Dendritic cell treated with granulocyte-macrophage colony-stimulating factor and Interleukin-4, amounts not matched to agents 40 ng/mL and 50 ng/mL, for 4 days (primary cell): ENCODE results near the gene ZDHHC20.

Experiments
- H3K27ac Mint-ChIP-seq: one replicate; pipeline ENCODE4 v1.8.0; 2022; ENCODE audit warnings: mild to moderate bottlenecking, mixed read lengths
- H3K27me3 Mint-ChIP-seq: one replicate; pipeline ENCODE4 v1.8.0; 2022; ENCODE audit warnings: mild to moderate bottlenecking, mixed read lengths
- H3K36me3 Mint-ChIP-seq: one replicate; pipeline ENCODE4 v1.8.0; 2022; ENCODE audit warnings: low read depth, mixed read lengths
- H3K4me1 Mint-ChIP-seq: one replicate; pipeline ENCODE4 v1.8.0; 2022; ENCODE audit warnings: low read depth, mixed read lengths
- H3K4me3 Mint-ChIP-seq: one replicate; pipeline ENCODE4 v1.8.0; 2022; ENCODE audit warnings: mild to moderate bottlenecking, moderate library complexity, mixed read lengths
- H3K9me3 Mint-ChIP-seq: one replicate; pipeline ENCODE4 v1.8.0; 2022; ENCODE audit warnings: mixed read lengths
- intact Hi-C: fragments of 100-400 bp; cut with micrococcal nuclease; formaldehyde crosslinking; loops from one replicate; pipeline ENCODE4 v1.15.0; 2022

Gene ZDHHC20

DNA sequence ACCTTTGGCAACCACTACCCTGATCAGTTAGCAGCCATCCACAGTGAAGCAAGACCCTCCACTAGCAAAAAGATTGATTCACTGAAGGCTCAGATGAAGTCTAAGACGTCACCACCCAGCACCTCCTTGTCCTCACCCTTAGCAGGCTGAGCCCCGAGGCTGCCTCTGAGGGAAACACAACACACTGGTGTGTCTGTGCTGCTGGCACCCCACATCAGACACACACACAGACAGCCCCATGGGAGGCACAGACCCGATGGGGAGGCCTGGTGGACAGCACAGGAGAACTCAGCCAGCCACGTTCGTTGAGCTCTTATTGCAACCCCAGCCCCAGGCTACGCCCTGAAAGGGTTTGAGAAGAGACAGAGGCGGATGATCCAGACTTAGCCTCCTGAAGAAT, 94.7 kb downstream of the ZDHHC20 start:
- Mint-ChIP-seq H3K36me3 (no peaks in the 10 kb centered on the region), H3K9me3 (no peaks in the 10 kb centered on the region), H3K27ac (no peak overlapping the region), H3K4me3 (no peak overlapping the region), H3K4me1 (no peaks in the 10 kb centered on the region), H3K27me3 (no peaks in the 10 kb centered on the region)
- intact Hi-C loops, result no loop called here

- Mint-ChIP-seq H3K4me1 (no peaks in the 10 kb centered on the region), H3K27me3 (no peaks in the 10 kb centered on the region), H3K9me3 (no peaks in the 10 kb centered on the region), H3K27ac (no peak overlapping the region), H3K4me3 (no peak overlapping the region), H3K36me3 (no peaks in the 10 kb centered on the region)
- intact Hi-C loops, result no loop called here
Observed at GRCh38 chr13:21362741-21363140, 96.4 kb downstream of the ZDHHC20 start.

- H3K36me3 Mint-ChIP-seq, result no peaks in the 10 kb centered on the region
- H3K4me3 Mint-ChIP-seq, result no peak overlapping the region
- H3K9me3 Mint-ChIP-seq, result no peaks in the 10 kb centered on the region
- no peaks in the 10 kb centered on the region for H3K4me1 Mint-ChIP-seq
- no peak overlapping the region for H3K27ac Mint-ChIP-seq
- H3K27me3 Mint-ChIP-seq, result no peaks in the 10 kb centered on the region
- intact Hi-C loops, result no loop called here
Observed at GRCh38 chr13:21361706-21362105, 97.4 kb downstream of the ZDHHC20 start.

DNA sequence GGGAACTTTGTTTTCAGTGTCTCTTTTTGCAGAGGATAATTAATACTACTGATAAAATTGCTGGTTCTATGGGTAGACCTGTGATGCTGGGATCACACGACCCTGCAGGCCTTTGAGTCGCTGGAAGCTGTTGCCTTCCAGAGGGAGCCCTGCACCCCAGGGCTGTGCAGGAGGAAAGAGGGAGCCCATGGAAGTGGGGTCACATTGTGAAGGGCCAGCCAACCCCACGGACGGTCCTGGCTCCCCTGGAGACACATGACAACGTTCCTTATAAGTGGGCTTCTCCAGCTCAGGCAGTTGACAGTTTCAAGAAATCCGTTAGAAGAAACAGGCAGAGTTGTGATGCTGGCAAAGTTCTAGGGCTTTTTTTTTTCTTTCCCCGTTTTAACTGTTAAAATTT, 98.0 kb downstream of the ZDHHC20 start:
- Mint-ChIP-seq H3K4me3 (no peak overlapping the region), H3K9me3 (no peaks in the 10 kb centered on the region), H3K27ac (no peak overlapping the region), H3K4me1 (no peaks in the 10 kb centered on the region), H3K27me3 (no peaks in the 10 kb centered on the region), H3K36me3 (no peaks in the 10 kb centered on the region)
- intact Hi-C loops, result no loop called here

DNA sequence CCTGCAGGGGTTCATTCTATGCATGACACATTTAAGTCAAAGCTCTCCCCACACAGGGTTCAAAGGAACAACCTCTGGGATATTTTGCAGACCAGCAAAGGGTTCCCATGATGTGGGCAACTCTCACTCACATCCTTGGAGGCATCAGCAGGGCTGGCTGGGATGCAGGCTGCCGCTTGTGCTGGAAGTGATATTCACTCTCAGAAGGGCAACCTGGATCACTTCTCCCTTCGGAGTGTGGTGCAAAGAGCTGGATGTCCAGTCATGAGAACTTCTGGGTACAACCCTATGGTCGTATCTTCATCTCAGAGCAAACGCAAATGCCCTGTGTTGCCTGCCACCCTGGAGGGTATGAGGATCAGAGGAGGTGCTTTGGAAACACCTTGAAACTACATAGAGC, 98.6 kb downstream of the ZDHHC20 start:
- Mint-ChIP-seq H3K4me1 (no peaks in the 10 kb centered on the region), H3K9me3 (no peaks in the 10 kb centered on the region), H3K27me3 (no peaks in the 10 kb centered on the region), H3K27ac (no peak overlapping the region), H3K4me3 (no peak overlapping the region), H3K36me3 (no peaks in the 10 kb centered on the region)
- intact Hi-C loops, result no loop called here

DNA sequence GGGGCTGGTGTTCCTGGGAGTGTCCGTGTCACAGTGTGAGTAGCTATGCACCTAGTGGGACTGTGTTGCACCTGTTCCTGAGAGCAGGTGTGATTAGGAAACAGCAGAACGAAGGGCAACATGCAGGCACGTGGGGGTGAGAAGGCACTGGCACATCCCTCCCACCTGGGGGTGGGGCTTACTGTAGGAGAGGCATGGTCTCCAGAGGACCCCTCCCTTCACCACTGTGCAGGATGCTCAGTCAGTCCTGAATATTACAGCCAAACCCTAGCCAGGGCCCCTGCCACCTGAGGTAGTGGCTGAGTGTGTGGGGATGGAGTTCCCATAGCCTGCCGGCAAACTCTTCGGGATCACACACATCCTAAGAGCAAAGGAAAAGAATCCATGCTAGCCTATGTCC, 99.2 kb downstream of the ZDHHC20 start:
- Mint-ChIP-seq H3K4me1 (no peaks in the 10 kb centered on the region), H3K4me3 (no peak overlapping the region), H3K36me3 (no peaks in the 10 kb centered on the region), H3K27me3 (no peaks in the 10 kb centered on the region), H3K9me3 (no peaks in the 10 kb centered on the region), H3K27ac (no peak overlapping the region)
- intact Hi-C loops, result no loop called here

DNA sequence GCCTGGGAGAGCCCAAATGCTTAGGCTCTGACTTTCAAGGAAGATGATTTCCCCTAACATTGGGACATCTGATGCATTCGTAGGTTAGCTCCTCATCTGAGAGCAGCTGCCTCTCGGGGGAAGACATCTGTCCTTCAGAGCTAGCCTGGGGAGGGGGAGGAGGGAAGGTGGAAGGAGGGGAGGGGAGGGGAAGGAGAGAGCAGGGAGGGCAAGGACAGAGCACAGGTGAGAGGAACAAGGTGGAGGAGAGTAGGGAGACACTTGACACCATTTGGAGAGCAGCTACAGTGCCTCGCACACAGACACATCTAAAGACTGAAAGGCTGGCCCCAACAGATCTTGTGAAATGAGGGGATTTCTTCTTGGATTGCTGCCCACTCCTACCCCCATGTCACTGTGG, 103.8 kb downstream of the ZDHHC20 start:
- H3K4me1 Mint-ChIP-seq, result no peaks in the 10 kb centered on the region
- H3K36me3 Mint-ChIP-seq, result no peaks in the 10 kb centered on the region
- intact Hi-C loops, result no loop called here
- no peak overlapping the region for H3K27ac Mint-ChIP-seq
- no peak overlapping the region for H3K4me3 Mint-ChIP-seq
- H3K27me3 Mint-ChIP-seq, result no peaks in the 10 kb centered on the region
- H3K9me3 Mint-ChIP-seq, result no peaks in the 10 kb centered on the region

- Mint-ChIP-seq H3K36me3 (no peaks in the 10 kb centered on the region), H3K4me3 (no peak overlapping the region), H3K9me3 (no peaks in the 10 kb centered on the region), H3K4me1 (no peaks in the 10 kb centered on the region), H3K27me3 (no peaks in the 10 kb centered on the region), H3K27ac (no peak overlapping the region)
- intact Hi-C loops, result no loop called here
Observed at GRCh38 chr13:21354721-21355120, 104.4 kb downstream of the ZDHHC20 start.

- Mint-ChIP-seq H3K36me3 (no peaks in the 10 kb centered on the region), H3K4me1 (peaks cover 13% of the 10 kb centered on the region), H3K27ac (no peak overlapping the region), H3K9me3 (no peaks in the 10 kb centered on the region), H3K4me3 (no peak overlapping the region), H3K27me3 (no peaks in the 10 kb centered on the region)
- intact Hi-C loops, result no loop called here
Observed at GRCh38 chr13:21348488-21349120, 110.5 kb downstream of the ZDHHC20 start.

- Mint-ChIP-seq H3K27me3 (no peaks in the 10 kb centered on the region), H3K4me1 (peaks cover 13% of the 10 kb centered on the region), H3K36me3 (no peaks in the 10 kb centered on the region), H3K27ac (no peak overlapping the region), H3K9me3 (no peaks in the 10 kb centered on the region), H3K4me3 (no peak overlapping the region)
- intact Hi-C loops, result no loop called here
Observed at GRCh38 chr13:21347753-21348318, 111.3 kb downstream of the ZDHHC20 start.

GRCh38 chr13:21344662-21345176, 114.4 kb downstream of the ZDHHC20 start:
- Mint-ChIP-seq H3K36me3 (no peaks in the 10 kb centered on the region), H3K9me3 (no peaks in the 10 kb centered on the region), H3K4me3 (no peak overlapping the region), H3K4me1 (peaks cover 13% of the 10 kb centered on the region), H3K27ac (no peak overlapping the region), H3K27me3 (no peaks in the 10 kb centered on the region)
- intact Hi-C loops, result no loop called here

DNA sequence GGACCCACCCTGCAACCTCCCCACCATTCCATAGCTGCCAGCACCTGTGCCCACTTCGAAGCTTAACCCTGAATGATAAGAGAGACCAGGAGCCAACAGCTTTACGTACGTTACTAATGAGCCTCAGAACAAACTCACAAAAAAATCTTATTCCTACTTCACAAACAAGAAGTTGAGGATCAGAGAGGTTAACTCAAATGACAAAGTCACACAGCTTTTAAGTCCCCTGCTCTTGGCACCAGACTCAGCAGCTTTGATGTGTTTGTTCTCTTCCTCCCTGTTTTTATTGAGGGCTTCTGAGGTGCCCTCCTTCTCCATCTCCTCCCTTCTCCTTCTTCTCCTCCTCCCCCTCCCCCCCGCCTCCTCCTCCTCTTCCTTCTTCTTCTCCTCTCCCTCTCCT, 115.4 kb downstream of the ZDHHC20 start:
- Mint-ChIP-seq H3K27ac (no peak overlapping the region), H3K9me3 (no peaks in the 10 kb centered on the region), H3K4me3 (no peak overlapping the region), H3K27me3 (no peaks in the 10 kb centered on the region), H3K36me3 (no peaks in the 10 kb centered on the region), H3K4me1 (peaks cover 13% of the 10 kb centered on the region)
- intact Hi-C loops, result no loop called here

DNA sequence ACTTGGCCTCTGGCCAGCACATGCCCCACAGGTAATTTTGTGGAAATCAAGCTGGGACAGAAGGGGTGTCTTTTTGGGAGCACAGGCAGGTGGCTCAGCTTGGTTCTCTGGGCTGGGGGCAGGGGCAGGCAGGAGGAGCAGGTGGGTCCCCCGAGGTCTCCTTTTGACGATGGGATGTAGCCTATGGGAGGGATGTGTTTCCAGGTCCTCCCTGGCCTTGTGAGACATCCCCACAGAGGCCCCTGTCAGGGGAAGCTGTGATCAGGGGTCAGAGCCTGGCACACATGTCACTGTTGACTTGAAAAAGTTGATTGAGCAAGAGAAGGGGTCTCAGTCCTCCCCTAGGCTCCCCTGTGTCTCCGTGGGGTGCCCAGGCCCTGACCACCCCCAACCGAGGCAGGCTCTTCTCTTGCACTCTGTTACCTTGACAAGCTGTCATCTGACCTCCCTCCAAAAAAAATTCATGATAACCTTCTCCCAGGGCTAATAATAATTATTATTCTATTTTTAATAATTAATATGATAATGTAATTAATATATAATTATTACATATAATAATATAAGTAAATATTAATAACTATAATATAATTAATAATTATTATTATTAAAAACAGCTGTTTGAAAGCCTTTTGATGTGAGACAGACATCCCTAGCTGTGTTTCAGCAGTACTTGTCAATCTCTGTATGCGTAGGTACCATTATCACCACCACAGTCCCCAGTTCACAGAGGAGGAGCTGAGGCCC, 116.2 kb downstream of the ZDHHC20 start:
- no peaks in the 10 kb centered on the region for H3K9me3 Mint-ChIP-seq
- no peaks in the 10 kb centered on the region for H3K36me3 Mint-ChIP-seq
- peaks cover 13% of the 10 kb centered on the region for H3K4me1 Mint-ChIP-seq
- no peak overlapping the region for H3K27ac Mint-ChIP-seq
- no peaks in the 10 kb centered on the region for H3K27me3 Mint-ChIP-seq
- H3K4me3 Mint-ChIP-seq, result no peak overlapping the region
- intact Hi-C loops, result no loop called here

DNA sequence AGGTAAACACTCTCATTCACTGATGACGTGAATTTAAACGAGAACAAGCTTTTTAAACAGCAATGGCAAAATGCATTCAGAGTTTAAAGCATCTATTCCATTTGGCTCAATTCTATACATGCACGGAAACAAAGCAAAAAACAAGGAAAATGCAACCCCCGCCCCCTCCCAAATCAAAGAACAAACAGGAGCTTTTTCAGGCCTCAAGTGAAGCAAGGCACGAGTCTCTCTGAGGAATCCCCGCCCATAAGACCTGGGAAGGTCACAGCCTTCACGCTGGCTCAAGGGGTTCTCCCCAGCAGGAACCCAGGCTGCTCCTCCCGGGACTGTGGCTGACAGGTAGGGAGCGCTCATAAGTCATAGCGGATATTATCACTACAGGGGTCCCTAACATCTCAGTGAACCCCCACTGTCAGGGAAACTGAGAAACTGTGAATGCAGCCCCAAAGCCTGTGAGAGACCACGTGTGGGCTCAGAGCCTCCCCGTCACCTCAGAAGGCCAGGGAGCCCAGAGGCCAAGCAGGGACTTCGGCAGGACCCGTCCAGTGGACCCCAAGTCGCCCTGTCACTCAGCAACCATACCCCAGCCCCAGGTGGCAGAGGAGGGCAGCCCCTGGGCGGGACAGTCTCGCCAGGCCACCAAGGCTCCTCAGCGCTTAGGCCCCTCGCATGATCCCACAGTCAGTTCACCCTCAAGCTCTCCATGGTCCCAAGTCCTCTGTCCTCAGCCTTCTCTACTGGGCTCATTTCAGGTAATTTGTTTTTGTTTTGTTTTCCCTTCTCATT, 117.3 kb downstream of the ZDHHC20 start:
- H3K27me3 Mint-ChIP-seq, result no peaks in the 10 kb centered on the region
- intact Hi-C loops, result no loop called here
- no peak overlapping the region for H3K27ac Mint-ChIP-seq
- H3K4me1 Mint-ChIP-seq, result peaks cover 13% of the 10 kb centered on the region
- no peaks in the 10 kb centered on the region for H3K9me3 Mint-ChIP-seq
- no peak overlapping the region for H3K4me3 Mint-ChIP-seq
- no peaks in the 10 kb centered on the region for H3K36me3 Mint-ChIP-seq
